Measurements from ENCODE around the gene ITPR2.
"Not testable (repeated sequence)": the region's sequence is repeated elsewhere in the genome, so short reads cannot be mapped to it uniquely, and the experiment has no call there.

ITPR2 gene

GRCh38 chr12:26331136-26331535 lies 501.9 kb downstream of the ITPR2 start:
- H3K4me3 ChIP-seq (ENCODE audit: low read depth, low read length), result no peak overlapping the region

- H3K4me3 ChIP-seq (ENCODE audit: low read depth, low read length), result no peak overlapping the region
Observed at GRCh38 chr12:26327975-26328644, 504.9 kb downstream of the ITPR2 start.

- no peak overlapping the region for H3K4me3 ChIP-seq (ENCODE audit: low read depth, low read length)
Observed at GRCh38 chr12:26323673-26324072, 509.3 kb downstream of the ITPR2 start.

- no peak overlapping the region for H3K4me3 ChIP-seq (ENCODE audit: low read depth, low read length)
Observed at GRCh38 chr12:26319511-26319910, 513.5 kb downstream of the ITPR2 start.

- no peak overlapping the region for H3K4me3 ChIP-seq (ENCODE audit: low read depth, low read length)
Observed at GRCh38 chr12:26318661-26319068, 514.3 kb downstream of the ITPR2 start.

GRCh38 chr12:26317942-26318575 lies 514.9 kb downstream of the ITPR2 start:
- H3K4me3 ChIP-seq (ENCODE audit: low read depth, low read length), result no peak overlapping the region

- H3K4me3 ChIP-seq (ENCODE audit: low read depth, low read length), result not testable (repeated sequence)
Observed at GRCh38 chr12:26314103-26314502, 518.9 kb downstream of the ITPR2 start.

- not testable (repeated sequence) for H3K4me3 ChIP-seq (ENCODE audit: low read depth, low read length)
Observed at GRCh38 chr12:26310489-26310888, 522.5 kb downstream of the ITPR2 start.

- H3K4me3 ChIP-seq (ENCODE audit: low read depth, low read length), result no peak overlapping the region
Observed at GRCh38 chr12:26309634-26310033, 523.4 kb downstream of the ITPR2 start.

- H3K4me3 ChIP-seq (ENCODE audit: low read depth, low read length), result no peak overlapping the region
Observed at GRCh38 chr12:26304273-26304672, 528.7 kb downstream of the ITPR2 start.

- no peak overlapping the region for H3K4me3 ChIP-seq (ENCODE audit: low read depth, low read length)
Observed at GRCh38 chr12:26303418-26303817, 529.6 kb downstream of the ITPR2 start.

- H3K4me3 ChIP-seq (ENCODE audit: low read depth, low read length), result no peak overlapping the region
Observed at GRCh38 chr12:26302776-26303175, 530.2 kb downstream of the ITPR2 start.

- H3K4me3 ChIP-seq (ENCODE audit: low read depth, low read length), result no peak overlapping the region
Observed at GRCh38 chr12:26299751-26300150, 533.2 kb downstream of the ITPR2 start.

- no peak overlapping the region for H3K4me3 ChIP-seq (ENCODE audit: low read depth, low read length)
Observed at GRCh38 chr12:26298785-26299621, 534.0 kb downstream of the ITPR2 start.

- H3K4me3 ChIP-seq (ENCODE audit: low read depth, low read length), result no peak overlapping the region
Observed at GRCh38 chr12:26297396-26298070, 535.5 kb downstream of the ITPR2 start.

GRCh38 chr12:26295001-26295400 lies 538.0 kb downstream of the ITPR2 start:
- H3K4me3 ChIP-seq (ENCODE audit: low read depth, low read length), result no peak overlapping the region

GRCh38 chr12:26293612-26294011 lies 539.4 kb downstream of the ITPR2 start:
- H3K4me3 ChIP-seq (ENCODE audit: low read depth, low read length), result no peak overlapping the region

GRCh38 chr12:26292596-26292995 lies 540.4 kb downstream of the ITPR2 start:
- no peak overlapping the region for H3K4me3 ChIP-seq (ENCODE audit: low read depth, low read length)

GRCh38 chr12:26290565-26290964 lies 542.4 kb downstream of the ITPR2 start:
- no peak overlapping the region for H3K4me3 ChIP-seq (ENCODE audit: low read depth, low read length)

- H3K4me3 ChIP-seq (ENCODE audit: low read depth, low read length), result no peak overlapping the region
Observed at GRCh38 chr12:26287671-26288381, 545.2 kb downstream of the ITPR2 start.

Data from iPS-11a (cell line).